Activated T-cell treated with anti-CD3 and anti-CD28 coated beads for 1 hour (primary cell): ENCODE data around the gene RSPH9.
"Not testable (repeated sequence)": the region's sequence is repeated elsewhere in the genome, so short reads cannot be mapped to it uniquely, and the experiment has no call there.

Experiments used
- DNase-seq: peaks from one replicate; pipeline ENCODE4 v3.0.0-alpha.2; 2020; ENCODE audit warnings: low read depth

RSPH9 gene

DNA sequence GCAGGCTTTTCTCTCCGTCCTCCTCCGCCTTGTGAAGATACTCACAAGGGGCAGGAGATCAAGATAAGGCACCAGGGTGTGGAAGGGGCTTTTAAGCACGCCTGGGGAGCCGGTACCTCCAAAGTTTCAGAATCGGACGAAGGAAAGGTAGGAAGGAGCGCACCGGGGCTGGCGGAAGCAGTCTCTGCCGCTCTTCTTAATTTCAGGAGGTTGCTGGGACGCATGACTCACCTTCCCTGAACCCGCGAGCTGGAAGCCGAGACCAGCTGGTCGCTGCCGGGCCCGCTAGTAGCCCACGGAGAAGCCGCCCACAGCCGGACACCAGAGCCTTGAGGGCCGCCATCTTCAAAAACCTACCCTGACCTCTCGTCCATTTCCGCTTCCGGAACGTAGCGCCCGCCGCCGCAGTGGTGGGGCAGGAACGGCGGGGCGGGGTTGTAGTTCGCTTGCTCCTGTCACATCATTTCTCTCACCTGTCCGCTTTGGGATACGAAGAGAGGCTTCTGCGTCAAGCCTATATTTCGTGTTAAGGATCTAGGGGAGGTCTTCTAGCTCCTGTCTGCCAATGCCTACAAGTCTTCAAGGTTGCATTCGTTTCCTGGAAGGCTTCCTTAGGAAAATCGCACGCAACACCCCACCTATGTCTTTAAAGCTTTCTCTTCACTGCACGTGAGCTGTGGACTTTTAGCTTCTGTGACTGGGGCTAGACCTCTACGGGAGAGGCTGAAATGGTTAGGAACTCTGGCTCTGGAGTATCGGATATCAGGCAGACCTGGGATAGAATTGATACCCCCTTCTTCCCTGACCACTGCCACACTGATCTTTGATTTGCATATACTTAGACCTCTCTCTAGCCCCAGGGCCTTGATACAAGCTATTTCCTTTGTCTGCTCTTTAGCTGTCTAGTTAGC, 42.9 kb downstream of the RSPH9 start, which contains the start of gene MRPS18A:
TSS of gene MRPS18A (minus strand) at position 355 of the 911 bp plus-strand sequence. CDS start at position 343, 12 bp downstream.
- DNase-seq: peak; percentile 63

- DNase-seq: no peak
These were observed 44.6 kb downstream of the RSPH9 start for GRCh38 chr6:43689421-43689820.

GRCh38 chr6:43695215-43695966, 50.6 kb downstream of the RSPH9 start:
- no peak for DNase-seq

DNA sequence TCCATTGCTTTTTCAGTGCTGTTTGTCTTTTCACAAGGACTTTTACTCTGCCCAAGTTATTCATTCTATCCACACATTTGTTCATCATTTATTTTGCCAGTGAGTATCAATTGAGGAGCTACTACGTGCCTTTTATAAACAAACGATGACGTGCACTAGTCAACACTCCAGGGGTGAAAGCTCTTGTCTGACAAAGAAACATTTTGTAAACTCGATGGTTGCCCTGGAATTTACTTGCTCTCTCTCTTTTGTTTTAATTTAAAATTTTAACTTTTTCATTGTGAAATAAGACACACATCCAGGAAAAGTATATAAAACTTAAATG, 51.1 kb downstream of the RSPH9 start:
- no peak for DNase-seq

DNA sequence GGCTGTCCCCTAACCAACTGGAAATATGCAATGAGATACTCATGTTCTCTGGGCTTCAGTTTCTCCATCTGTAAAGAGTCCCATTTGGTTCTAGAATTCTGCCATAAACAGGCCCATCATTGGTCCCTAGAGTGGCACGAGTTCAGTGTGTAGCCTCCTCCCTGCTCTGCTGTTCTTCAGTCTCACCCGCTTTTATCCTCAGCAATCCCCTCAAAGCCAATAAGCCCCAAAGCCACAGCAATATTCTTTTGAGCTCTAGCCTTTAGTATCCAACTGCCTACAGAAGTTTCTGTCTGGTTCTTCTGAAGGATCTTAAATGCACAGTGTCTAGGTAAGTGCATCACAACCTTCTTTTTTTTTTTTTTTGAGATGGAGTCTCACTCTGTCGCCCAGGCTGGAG, 52.6 kb downstream of the RSPH9 start:
- DNase-seq: no peak

- no peak for DNase-seq
These were observed 53.9 kb downstream of the RSPH9 start for GRCh38 chr6:43698584-43699349.

DNA sequence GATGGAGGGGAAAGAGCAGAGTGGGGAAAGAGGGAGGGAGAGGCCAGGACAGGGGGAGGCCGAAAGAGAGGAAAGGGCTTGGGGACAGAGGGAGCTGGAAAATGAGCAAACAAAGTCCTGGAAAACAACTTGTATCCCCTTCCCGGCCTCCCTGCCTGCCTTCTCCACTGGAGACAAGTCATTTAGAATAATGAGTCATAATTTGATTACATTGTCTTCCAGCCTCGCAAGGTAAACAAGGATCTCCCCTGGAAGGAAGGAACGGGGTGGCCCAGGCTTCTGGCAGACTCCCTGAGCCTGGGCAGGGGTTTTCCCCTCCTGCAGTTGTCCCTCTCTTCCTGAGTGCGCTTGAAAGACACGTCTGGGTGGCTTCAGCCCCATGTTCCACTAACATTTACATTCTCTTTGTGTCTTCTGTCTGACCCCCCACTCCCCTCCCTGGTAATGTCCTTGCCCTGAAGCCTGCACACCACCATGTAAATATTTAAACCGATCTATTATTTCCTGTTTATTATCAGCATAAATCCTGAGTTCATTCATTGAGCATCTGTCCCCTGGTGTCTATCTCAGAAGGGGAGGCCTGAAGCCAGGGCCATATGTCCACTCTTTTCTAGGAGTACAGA, 54.8 kb downstream of the RSPH9 start:
- no peak for DNase-seq

GRCh38 chr6:43700939-43701560, 56.2 kb downstream of the RSPH9 start:
- DNase-seq: not testable (repeated sequence)

DNA sequence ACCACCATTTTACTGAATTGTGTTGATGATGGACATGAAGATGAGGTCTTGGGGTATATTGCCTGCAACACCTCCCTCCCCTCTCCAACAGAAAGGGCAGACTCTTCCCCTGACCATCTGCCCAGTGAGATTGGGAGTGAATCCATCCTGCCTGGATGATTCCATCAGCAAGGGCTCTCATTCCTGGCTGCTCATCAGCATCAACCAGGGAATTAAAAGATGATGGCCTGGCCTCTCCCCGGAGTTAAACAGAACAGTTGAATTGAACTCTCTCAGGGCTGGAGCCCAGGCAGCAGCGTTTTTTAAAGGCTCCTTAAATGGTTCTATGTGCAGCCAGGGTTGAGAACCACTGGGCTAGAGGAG, 57.3 kb downstream of the RSPH9 start:
- DNase-seq: no peak

- no peak for DNase-seq
These were observed 58.0 kb downstream of the RSPH9 start for GRCh38 chr6:43702534-43703440.

GRCh38 chr6:43703512-43704429, 58.9 kb downstream of the RSPH9 start:
- DNase-seq: no peak

DNA sequence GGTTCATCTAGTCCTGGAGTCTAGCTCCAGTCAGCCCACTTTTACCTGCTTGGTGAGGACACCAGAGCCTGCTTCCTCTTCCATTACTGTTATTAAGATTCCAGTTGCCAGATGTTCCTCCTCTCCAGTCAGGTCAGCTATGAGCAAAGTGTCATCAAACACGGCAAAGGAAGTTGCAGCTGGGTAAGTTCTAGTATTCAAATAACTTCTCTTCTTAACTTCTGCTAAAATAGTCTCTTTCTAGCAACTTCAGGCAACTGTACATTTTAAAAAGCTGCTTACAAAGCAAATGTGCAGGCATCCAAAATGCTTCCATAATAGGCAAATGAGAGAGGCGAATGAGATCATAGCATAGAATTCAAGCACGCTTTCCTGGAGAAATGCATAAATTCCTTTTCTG, 61.2 kb downstream of the RSPH9 start:
- DNase-seq: no peak

DNA sequence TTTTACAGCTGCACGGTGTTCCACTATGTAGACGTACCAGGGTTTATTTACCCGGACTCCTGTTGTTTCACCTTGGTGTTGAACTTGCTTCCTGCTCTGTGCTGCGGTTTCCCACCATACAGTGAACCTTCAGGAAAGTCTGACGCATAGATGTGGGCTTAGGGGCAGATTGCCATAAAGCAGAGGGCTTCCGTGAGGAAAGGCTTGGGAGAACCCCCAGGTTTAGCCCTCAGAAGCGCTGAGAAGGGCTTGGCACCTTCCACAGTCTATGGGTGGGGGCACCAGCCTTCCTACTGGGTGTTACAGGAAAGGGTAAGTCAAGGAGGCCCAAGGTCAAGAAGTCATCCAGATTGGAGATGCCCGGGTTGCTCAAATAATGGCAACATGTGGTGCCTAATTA, 62.0 kb downstream of the RSPH9 start:
- DNase-seq: no peak

DNA sequence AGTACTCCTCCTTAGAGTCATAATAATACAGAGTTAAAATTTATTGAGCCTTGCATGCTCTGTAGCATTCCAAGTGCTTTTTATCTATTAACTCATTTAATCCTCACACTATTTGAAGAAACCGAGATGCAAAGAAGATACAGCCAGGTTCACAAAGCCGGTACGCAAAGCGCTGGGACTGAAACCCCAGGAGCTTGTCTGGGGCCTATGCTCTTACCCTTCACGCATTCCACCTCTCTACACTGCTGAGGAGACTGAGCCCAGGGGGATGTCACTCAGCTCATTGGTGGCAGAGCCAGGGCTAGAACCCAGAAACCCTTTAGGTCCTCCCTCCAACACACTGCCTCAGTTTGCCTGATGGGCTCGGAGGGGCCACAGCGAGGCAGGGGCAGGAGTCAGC, 62.4 kb downstream of the RSPH9 start:
- no peak for DNase-seq

GRCh38 chr6:43707767-43708166, 62.9 kb downstream of the RSPH9 start:
- no peak for DNase-seq

- DNase-seq: no peak
These were observed 64.2 kb downstream of the RSPH9 start for GRCh38 chr6:43708860-43709653.

GRCh38 chr6:43709654-43710303, 64.9 kb downstream of the RSPH9 start:
- DNase-seq: no peak

DNA sequence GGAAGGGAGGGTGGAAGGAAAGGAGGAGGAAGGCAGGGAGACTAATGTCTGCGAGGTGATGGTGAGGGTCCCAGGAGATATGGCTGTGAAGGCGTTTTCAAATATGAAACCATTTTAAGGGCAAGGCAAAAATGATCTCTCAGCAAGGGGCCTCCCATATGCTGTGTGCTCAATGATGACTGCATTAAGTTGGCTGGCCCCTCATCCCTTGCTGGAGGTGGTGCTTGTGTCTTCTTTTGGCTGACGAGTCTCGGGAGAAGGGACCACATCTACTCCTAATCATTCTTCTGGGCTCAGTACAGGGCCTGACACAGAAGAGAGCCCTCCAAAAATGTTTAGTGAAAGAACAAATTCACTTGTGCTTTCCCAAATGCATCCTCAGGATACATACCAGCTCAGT, 65.7 kb downstream of the RSPH9 start:
- DNase-seq: no peak
